ENCODE results near the gene KCNIP3.
A peak's percentile ranks its signal among the peaks of the same experiment; 100 is the strongest.
"Not testable (repeated sequence)": the region's sequence is repeated elsewhere in the genome, so short reads cannot be mapped to it uniquely, and the experiment has no call there.

The KCNIP3 gene

DNA sequence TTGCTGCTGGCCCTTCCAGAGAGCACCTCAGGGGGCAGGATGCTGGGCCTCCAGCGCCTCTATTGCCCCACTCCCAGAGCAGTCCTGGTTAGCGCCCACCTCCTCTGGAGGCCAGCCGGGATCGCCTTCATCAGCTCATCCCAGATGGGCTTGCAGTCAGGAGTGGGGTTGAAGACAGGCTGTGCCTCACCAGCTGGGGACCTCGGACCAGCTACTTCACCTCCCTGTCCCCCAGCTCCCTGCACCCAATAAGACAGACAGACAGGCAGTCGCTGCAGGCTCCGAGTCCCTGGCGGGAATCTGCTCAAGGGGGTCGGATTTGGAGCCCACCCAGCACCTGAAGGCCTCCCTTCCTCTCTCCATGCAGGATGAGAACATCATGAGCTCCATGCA lies 86.5 kb downstream of the KCNIP3 start:
- DNase-seq (ENCODE audit: low read depth in 2 of 2) = no peak

DNA sequence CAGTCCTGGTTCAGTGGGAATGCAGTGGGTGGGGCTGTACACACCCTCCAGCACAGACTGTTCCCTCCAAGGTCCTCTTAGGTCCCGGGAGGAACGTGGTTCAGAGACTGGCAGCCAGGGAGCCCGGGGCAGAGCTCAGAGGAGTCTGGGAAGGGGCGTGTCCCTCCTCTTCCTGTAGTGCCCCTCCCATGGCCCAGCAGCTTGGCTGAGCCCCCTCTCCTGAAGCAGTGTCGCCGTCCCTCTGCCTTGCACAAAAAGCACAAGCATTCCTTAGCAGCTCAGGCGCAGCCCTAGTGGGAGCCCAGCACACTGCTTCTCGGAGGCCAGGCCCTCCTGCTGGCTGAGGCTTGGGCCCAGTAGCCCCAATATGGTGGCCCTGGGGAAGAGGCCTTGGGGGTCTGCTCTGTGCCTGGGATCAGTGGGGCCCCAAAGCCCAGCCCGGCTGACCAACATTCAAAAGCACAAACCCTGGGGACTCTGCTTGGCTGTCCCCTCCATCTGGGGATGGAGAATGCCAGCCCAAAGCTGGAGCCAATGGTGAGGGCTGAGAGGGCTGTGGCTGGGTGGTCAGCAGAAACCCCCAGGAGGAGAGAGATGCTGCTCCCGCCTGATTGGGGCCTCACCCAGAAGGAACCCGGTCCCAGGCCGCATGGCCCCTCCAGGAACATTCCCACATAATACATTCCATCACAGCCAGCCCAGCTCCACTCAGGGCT lies 87.9 kb downstream of the KCNIP3 start:
- no peak for DNase-seq (ENCODE audit: low read depth in 2 of 2)

DNA sequence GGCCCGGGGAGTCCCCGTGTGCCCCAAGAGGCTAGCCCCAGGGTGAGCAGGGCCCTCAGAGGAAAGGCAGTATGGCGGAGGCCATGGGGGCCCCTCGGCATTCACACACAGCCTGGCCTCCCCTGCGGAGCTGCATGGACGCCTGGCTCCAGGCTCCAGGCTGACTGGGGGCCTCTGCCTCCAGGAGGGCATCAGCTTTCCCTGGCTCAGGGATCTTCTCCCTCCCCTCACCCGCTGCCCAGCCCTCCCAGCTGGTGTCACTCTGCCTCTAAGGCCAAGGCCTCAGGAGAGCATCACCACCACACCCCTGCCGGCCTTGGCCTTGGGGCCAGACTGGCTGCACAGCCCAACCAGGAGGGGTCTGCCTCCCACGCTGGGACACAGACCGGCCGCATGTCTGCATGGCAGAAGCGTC lies 88.4 kb downstream of the KCNIP3 start:
- no peak for DNase-seq (ENCODE audit: low read depth in 2 of 2)

DNA sequence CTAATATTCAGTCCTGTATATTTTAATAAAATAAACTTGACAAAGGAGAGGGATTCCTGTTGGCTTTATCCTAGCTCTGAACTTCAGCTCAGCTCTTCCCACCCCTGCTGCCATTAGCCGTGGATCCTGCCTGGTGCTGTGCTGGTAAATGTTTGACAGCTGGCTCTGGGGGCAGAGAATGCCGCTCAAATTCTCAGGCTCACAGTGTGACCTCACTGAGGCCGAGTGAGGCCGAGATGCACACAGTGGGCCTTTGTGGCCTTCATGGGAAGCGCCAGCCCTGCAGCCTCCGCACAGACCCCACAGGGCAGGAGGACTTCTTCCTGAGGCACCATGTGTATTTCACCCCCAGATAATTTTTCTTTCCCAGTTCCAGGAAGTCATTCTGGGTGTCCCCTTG lies 88.9 kb downstream of the KCNIP3 start:
- no peak for DNase-seq (ENCODE audit: low read depth in 2 of 2)

DNA sequence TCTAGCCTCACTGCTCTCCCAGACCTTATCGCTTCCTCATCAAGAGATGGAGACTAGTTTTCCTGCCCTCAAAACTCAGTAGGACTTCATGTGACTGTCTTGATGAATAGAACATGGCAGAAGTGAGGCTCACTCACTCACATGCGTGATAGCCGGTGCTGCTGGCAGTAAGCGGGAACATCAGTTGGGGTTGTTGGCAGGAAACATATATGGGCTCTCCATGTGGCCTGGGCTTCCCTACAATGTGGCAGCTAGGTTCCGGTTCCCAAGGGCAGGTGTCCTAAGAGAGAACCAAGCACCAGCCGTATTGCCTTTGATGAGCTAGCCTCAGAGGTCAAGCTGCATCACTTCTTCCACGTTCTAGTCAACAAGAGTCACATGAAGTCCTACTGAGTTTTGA lies 90.2 kb downstream of the KCNIP3 start:
- DNase-seq (ENCODE audit: low read depth in 2 of 2) = no peak

DNA sequence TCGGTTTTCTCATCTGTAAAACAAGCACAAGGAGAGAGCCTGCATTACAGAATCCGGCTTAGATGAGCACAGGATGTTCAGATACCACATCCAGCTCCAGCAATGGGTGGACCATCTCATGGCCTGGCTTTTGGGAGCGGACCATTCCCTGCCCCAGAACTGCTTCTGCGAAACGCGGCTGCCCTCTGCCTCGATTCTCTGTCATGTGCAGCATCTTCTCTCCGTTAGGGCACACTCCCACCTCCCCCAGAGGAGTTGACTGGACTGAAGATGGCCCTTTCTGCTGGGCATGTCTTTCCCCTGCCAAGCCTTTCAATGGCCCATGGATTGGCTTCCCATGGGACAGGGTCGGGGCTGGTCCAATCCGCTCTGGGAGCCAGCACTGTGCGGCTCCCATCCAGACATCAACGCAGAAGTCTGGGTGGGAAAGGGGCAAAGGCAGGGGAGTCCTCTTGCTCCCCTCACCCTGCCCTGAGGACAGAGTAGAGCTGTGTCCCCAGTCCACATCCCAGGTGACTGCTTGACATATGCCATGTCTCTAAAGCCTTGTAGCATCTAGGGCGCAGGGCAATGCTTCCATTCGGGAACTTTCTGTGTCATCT lies 91.0 kb downstream of the KCNIP3 start:
- DNase-seq (ENCODE audit: low read depth in 2 of 2) = no peak

DNA sequence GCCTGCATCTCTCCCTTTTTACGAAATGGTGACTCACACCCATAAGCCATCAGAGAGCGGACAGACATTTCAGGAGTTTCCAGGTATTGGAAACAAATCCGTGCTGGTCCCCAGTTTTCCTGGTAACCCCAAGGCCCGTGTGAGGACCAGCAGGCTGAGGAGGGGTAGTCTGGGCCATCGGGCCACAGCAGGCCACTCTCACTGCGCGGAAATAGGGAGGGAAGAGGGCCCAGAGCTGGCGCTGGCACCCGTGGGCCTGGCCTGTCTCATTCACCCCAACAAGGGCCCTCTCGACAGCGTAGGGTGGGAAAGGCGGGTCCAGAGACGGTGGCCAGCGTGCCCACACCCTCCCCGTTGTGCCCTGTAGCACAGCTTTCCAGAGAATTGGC lies 91.7 kb downstream of the KCNIP3 start:
- no peak for DNase-seq (ENCODE audit: low read depth in 2 of 2)

DNA sequence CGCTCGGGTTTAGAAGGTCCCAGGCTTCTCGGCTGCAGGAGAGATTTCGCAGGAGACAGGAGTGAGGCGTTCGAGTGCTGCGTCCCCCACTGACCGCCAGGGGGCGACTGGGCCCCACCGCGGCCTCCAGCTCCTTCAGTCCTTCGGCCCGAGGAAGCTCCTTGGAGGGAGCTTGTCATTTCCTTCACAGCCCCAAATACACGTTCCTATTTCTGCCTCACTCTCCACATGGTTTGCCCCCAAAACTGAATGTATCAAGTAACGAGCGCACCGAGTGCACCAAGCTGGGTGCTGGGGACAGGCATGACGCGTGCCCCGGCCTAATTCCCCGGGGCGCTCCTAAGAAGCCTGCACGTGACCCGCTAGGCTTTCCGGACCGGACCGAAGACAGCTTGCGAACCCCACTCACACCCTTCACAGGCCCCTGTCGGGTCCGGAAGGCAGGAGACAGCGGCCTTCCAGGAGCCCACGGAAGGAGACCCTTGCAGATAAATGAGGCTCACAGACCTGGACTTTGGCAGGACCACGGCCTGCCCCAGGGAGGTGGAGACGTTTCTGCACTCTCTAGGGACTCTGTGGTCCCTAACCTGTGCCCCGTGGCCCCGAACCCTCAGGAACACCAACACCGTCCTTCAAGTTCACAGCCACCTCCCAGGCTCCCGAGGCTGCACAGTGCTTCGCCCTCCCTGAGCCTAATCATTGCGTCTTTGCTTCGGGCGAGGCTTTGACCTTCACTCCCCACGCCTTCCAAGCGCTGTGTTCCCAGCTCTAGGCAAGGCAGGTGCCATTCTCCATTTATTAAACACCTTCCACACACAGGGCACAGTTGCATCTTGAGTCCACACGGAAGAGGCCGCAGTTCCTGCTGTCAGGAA lies 92.3 kb downstream of the KCNIP3 start:
- peak; percentile 35 to 36 for DNase-seq (ENCODE audit: low read depth in 2 of 2)

DNA sequence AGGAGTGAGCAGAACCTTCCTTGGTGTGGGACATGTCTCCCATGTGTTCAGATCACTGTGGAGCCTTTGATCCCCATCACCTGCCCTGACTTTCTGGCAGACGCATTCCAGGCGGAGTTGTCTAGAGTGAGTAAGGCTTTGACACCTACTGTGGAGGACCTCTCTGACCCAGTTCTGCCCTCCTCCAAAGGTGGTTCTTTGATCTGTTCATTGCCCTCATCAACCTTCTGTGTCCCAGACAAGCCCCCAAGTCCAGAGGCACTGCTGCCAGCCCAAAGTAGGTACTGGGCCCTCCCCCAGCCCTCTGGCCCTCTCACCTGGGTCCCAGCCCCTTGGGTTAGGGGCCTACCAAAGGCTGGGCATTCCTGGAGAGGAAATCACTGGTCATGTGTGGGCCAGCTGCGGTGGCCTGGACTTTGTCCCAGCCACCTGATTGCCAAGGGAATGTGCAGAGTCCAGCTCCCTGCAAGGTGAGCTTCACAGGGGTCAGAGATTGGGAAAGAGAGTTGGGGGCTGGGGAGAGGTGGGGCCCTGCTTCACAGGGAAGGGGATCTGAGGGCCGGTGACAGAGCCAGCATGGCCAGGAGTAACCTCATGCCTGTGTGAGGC lies 93.2 kb downstream of the KCNIP3 start:
- DNase-seq (ENCODE audit: low read depth in 2 of 2) = no peak

DNA sequence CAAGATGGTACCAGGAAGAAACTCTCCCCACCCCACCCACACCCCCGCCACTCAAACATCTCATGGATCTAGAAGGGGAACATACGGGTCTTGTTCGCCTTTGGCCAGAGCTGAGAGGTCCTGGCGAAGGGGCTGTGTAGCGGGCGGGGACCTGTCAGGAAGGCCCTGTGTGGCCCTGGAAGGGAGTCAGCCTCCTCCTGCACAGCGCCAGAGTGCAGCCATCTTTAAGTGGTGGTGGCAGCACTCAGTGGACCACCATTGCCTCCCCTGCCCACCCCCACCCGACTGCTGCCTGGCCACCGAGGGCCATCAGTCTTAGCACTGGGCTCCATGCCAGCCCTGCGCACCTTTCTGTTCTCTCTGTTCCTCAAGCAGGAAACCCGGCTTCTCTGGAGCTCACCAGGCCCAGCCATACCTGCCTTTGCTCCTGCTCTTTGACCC lies 93.8 kb downstream of the KCNIP3 start:
- no peak for DNase-seq (ENCODE audit: low read depth in 2 of 2)

DNA sequence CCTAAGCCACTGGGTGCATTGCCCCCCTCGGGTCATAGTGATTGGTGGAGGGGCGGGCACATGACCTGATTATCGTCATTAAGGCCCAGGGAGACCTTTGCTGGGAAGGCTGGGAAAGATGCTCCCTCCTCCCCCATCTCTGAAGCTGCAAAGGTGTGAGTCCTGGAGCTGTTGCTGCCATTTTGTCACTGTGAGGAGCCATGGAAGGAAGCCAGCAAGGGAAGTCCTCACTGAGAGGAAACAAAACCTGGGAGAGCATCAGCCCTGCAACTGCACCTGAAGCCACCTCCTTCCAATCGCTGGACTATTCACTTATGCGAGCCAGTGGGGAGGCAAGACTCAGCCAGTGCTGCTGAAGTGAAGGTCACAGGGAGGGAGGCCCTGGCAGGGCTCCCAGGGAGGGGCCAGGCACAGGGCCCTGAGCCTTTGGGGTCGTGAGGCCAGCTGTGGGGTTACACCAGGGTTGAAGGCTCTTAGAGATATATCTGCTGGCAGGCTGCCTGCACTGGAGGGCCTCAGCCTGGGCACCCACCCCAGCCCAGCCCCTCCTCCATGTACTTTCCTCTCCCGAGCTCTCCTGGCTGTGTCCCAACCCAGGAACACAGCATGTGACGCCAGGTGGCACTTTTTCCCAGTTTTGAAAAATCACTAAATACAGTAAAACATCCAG lies 94.6 kb downstream of the KCNIP3 start:
- no peak for DNase-seq (ENCODE audit: low read depth in 2 of 2)

DNA sequence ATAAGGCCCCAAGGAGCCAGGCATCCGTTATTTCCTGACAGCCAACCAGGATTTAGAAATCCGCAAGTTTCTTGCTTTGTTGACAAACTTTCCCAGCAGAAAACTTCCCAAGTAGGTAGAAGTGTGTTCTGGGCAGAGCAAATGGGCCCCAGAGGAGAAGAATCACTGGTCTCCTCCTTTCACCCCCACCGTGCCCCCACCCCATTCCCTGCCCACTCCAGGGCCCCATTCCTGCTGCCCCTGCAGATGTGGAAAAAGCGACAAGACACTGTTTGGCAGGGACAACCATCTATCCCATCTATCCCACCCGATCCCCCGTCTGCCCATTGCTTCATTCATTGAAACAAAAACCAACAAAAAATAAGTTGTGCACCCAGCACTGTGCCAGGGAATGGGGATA lies 95.2 kb downstream of the KCNIP3 start:
- no peak for DNase-seq (ENCODE audit: low read depth in 2 of 2)

DNA sequence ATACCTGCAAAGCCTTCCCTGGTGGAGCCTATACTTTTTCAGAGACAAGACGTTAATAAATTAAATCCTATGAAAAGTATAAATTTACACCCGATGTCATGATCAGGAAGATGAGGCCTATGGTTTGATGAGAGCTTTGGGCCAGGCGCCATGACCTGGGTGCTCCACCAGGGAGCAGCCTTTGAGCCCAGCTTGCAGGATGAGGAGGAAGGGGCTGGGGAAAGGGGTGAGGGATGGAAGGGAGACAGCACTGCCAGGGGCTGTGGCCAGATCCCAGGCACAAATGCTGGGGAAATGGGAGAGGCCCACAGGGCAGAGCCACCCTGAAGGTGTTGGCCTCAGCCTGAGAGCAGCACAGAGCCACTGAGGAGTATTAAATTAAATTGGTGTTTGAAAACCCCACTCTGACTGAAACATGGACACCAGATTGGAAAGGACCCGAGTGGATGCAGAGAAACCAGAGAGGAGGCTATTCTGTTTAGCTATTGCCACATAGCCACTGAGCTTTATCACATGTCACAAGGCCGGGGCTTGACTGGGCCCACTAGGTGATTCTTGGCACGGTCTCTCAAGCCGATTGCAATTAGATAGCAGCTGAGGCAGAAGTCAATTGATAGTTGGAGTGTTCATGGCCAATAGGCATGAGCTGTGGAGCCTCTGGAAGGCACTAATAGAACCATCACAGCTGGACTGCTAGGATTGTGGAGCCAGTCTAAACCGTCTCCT lies 95.7 kb downstream of the KCNIP3 start:
- no peak for DNase-seq (ENCODE audit: low read depth in 2 of 2)

DNA sequence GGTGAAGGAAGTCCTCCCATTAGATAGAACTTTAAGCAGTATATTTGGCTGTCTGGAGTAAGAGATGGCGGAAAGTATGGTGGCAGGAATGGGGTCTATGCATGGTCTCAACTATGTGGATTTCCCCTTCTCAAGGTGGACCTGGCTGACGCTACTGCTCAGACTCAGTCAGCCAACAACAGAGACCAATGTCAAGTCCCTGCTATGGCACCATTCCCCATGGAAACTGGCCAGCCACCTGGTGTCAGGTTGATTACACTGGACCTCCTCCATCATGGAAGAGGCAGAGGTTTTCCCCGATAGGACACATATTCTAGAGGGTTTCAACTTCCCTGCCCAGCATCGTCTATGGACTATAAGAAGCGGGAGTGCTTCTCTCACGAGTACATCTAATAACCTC lies 96.8 kb downstream of the KCNIP3 start:
- no peak for DNase-seq (ENCODE audit: low read depth in 2 of 2)

DNA sequence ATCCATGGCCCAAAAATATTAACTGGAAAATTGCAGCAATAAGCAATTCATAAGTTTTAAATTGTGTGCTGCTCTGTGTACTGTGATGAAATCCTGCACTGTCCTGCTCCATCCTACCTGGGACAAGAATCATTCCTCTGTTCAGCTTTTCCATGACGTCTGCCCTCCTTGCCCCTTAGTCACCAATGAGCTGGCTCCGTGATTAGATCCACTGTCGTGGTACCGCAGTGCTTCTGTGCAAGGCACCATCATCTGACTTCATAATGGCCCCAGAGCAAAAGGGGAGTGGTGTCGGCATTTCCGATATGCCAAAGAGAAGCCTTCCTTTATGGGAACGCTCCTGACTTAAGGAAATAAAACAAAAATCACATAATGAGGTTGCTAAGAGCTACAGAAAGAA lies 101.9 kb downstream of the KCNIP3 start:
- DNase-seq (ENCODE audit: low read depth in 2 of 2) = no peak

DNA sequence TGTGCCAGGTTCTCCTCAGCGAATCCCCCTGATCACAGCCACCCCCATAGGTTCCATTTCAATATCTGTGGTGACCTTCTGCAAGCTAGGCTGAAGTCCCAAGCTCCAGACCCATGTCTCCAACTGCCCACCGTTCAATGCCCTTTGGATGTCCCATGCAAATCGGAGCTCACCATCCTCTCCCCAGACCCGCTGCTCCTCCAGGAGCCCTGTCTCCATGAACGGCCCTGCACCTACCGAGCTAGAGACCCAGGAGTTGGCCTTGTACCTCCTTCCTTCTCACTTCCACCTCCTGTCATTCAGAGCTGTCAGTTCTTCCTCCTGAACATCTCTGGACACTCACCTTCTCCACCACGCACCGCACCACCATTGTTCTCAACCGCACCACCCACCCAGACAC lies 104.3 kb downstream of the KCNIP3 start:
- DNase-seq (ENCODE audit: low read depth in 2 of 2) = no peak

DNA sequence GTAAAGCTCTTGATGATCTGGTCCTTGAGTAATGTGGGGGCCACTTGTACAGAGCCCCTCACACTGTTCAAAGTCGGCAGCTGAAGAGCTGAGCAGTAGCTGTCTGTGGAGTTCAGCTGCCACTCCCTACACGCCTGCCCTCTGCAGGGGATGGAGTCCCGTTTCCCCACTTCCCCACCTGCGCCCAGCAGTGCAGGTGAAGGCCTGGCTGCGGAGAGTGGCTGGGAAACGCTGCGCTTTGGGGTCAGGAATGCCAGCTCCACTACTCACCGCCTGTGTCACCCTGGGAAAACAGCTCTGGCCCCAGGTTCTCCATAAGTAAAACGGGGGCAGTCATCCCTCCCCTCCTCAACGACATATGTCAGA lies 104.8 kb downstream of the KCNIP3 start:
- not testable (repeated sequence) for DNase-seq (ENCODE audit: low read depth in 2 of 2)

DNA sequence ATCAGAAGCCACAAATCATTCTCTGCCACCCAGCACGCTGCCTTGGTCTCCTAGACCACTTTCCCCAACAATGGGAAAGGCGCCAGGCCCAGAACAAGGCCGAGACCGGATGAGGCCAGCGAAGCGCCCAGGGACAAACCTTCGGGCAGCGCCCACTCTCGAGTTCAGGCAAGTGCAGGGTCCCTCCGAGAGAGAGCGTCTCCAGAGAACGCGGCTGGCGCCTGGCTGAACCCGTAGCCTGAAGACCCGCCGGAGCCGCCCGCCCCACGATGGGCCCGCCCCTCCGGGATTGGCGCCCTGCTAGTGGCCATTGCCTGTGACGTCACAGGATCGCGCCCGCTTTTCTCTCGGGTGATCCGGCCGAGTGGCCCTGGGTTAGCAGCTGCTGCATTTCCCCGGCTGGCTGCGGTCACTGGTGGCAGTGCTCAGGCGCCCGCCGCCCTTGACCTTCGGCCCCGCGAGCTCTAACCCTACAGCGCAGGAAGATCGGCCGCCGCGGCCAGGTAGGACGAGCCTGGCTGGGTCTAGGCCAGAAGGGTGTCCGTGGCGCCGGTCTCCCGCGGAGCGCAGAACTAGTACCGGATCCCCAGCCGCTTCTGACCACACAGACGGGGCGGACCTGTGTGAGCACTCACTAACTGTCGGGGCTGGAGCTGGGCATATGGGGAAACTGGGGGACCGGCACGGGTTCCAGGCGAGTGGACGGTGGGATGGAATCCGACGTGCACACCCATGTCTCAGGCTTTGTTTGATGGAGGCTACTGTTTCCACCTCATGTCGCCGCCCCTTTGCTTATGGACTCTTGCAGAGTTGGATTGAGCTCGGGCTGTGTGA lies 105.4 kb downstream of the KCNIP3 start, which contains the start of gene FAHD2A:
FAHD2A (plus strand) TSS at position 339 of the 834 bp plus-strand sequence. CDS start 2,851 bp downstream, outside the sequence.
- DNase-seq (ENCODE audit: low read depth in 2 of 2) = peak; percentile 73 to 75

DNA sequence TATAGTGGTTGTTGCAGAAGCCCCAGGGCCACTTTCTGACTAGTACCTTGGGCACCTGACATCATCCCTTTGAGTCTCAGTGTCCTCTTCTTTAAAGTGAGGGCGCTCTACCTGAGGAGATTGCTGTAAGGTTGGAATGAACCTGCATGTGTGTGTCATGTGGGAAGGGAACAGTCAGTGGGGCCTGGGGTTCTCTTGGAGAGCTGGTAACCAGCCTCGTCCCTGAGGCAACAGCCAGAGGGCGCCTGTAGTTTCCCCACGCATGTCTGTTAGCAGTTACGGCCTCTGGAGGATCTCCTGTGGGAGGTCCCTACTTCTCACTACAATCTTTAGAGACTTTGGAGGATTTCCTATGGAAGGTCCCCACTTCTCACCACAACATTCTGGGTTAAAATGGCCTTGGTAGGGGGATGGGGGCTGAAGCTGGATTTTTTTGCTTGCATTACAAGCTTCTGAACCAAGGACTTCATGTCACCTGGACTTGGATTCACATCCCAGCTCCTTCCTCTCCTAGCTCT lies 106.1 kb downstream of the KCNIP3 start:
- peak in 1 of 2 experiments; percentile 6 for DNase-seq (ENCODE audit: low read depth in 2 of 2)

DNA sequence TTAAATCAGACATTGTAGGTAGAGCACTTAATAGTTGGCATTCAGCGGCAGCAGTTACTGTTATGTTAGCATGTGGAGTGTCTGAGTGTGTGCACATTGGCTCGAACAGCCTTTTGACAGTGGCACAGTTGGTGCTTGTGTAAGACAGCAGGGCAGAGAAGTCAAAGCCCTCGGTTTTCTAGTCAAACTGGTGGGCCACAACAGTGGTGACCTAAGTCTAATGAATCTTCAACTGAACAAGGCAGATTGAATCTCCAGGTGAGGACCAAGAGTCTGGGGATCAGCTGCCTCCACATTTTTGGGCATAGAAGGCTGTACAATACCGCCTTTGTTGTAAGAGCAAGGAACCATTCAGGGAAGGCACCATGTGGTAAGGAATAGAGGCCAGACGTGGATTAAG lies 106.7 kb downstream of the KCNIP3 start:
- DNase-seq (ENCODE audit: low read depth in 2 of 2) = not testable (repeated sequence)

All from fibroblast of skin of left quadriceps (primary cell).